ENCODE results near the gene TOX3.

TOX3 gene

GRCh38 chr16:52441886-52442285, 105.1 kb downstream of the TOX3 start:
- TF ChIP-seq TEAD4 (IDR thresholded peaks at IDR 0.05) (no peak), FOXM1 (IDR thresholded peaks at IDR 0.05; ENCODE audit: borderline replicate concordance, low read depth) (no peak), CREB1 (IDR thresholded peaks at IDR 0.05; ENCODE audit: low read depth) (no peak), USF1 (IDR thresholded peaks at IDR 0.05) (no peak), REST (IDR thresholded peaks at IDR 0.05; ENCODE audit: low read depth) (no peak), NFIC (IDR thresholded peaks at IDR 0.05) (no peak), EGR1 (IDR thresholded peaks at IDR 0.05) (no peak), RAD21 (IDR thresholded peaks at IDR 0.05; ENCODE audit: low read depth) (no peak), TAF1 (IDR thresholded peaks at IDR 0.05; ENCODE audit: low read depth) (no peak), YY1 (IDR thresholded peaks at IDR 0.05; ENCODE audit: low read depth) (no peak), MAX (IDR thresholded peaks at IDR 0.05) (no peak), ZBTB7A (IDR thresholded peaks at IDR 0.05; ENCODE audit: low read depth) (no peak), TCF12 (IDR thresholded peaks at IDR 0.05; ENCODE audit: low read depth) (no peak), EP300 (IDR thresholded peaks at IDR 0.05; ENCODE audit: borderline replicate concordance) (no peak), CEBPB (IDR thresholded peaks at IDR 0.05) (no peak)

- TF ChIP-seq FOXM1 (IDR thresholded peaks at IDR 0.05; ENCODE audit: borderline replicate concordance, low read depth) (no peak), CEBPB (IDR thresholded peaks at IDR 0.05) (no peak), REST (IDR thresholded peaks at IDR 0.05; ENCODE audit: low read depth) (no peak), NFIC (IDR thresholded peaks at IDR 0.05) (no peak), CREB1 (IDR thresholded peaks at IDR 0.05; ENCODE audit: low read depth) (no peak), ZBTB7A (IDR thresholded peaks at IDR 0.05; ENCODE audit: low read depth) (no peak), EGR1 (IDR thresholded peaks at IDR 0.05) (no peak), EP300 (IDR thresholded peaks at IDR 0.05; ENCODE audit: borderline replicate concordance) (no peak)
These were observed 106.7 kb downstream of the TOX3 start for GRCh38 chr16:52440248-52440647.

- TF ChIP-seq CREB1 (IDR thresholded peaks at IDR 0.05; ENCODE audit: low read depth) (no peak), FOXM1 (IDR thresholded peaks at IDR 0.05; ENCODE audit: borderline replicate concordance, low read depth) (no peak), TCF12 (IDR thresholded peaks at IDR 0.05; ENCODE audit: low read depth) (no peak), TEAD4 (IDR thresholded peaks at IDR 0.05) (no peak), ZBTB7A (IDR thresholded peaks at IDR 0.05; ENCODE audit: low read depth) (no peak), TAF1 (IDR thresholded peaks at IDR 0.05; ENCODE audit: low read depth) (no peak), EP300 (IDR thresholded peaks at IDR 0.05; ENCODE audit: borderline replicate concordance) (no peak), REST (IDR thresholded peaks at IDR 0.05; ENCODE audit: low read depth) (no peak), CEBPB (IDR thresholded peaks at IDR 0.05) (no peak), MAX (IDR thresholded peaks at IDR 0.05) (no peak), EGR1 (IDR thresholded peaks at IDR 0.05) (no peak), RAD21 (IDR thresholded peaks at IDR 0.05; ENCODE audit: low read depth) (no peak)
These were observed 107.2 kb downstream of the TOX3 start for GRCh38 chr16:52439750-52440149.

GRCh38 chr16:52439171-52439701, 107.7 kb downstream of the TOX3 start:
- no peak for TF ChIP-seq CREB1 (IDR thresholded peaks at IDR 0.05; ENCODE audit: low read depth)
- TF ChIP-seq USF1 (IDR thresholded peaks at IDR 0.05), result no peak
- TF ChIP-seq YY1 (IDR thresholded peaks at IDR 0.05; ENCODE audit: low read depth), result no peak
- no peak for TF ChIP-seq FOXM1 (IDR thresholded peaks at IDR 0.05; ENCODE audit: borderline replicate concordance, low read depth)
- no peak for TF ChIP-seq ZBTB7A (IDR thresholded peaks at IDR 0.05; ENCODE audit: low read depth)
- no peak for TF ChIP-seq NFIC (IDR thresholded peaks at IDR 0.05)
- TF ChIP-seq TAF1 (IDR thresholded peaks at IDR 0.05; ENCODE audit: low read depth), result no peak
- TF ChIP-seq MAX (IDR thresholded peaks at IDR 0.05), result no peak
- TF ChIP-seq TEAD4 (IDR thresholded peaks at IDR 0.05), result no peak
- no peak for TF ChIP-seq EP300 (IDR thresholded peaks at IDR 0.05; ENCODE audit: borderline replicate concordance)
- TF ChIP-seq EGR1 (IDR thresholded peaks at IDR 0.05), result no peak
- TF ChIP-seq REST (IDR thresholded peaks at IDR 0.05; ENCODE audit: low read depth), result no peak
- TF ChIP-seq CEBPB (IDR thresholded peaks at IDR 0.05), result no peak
- TF ChIP-seq RAD21 (IDR thresholded peaks at IDR 0.05; ENCODE audit: low read depth), result no peak
- TF ChIP-seq TCF12 (IDR thresholded peaks at IDR 0.05; ENCODE audit: low read depth), result no peak

All from Ishikawa (cell line).